AML-193 (cell line): ENCODE data around the gene ANKLE2.

Experiments
- DNase-seq, 2 experiments: peaks; one replicate each; lab custom pipeline; 2025; lab: John Stamatoyannopoulos, UW

Gene ANKLE2

DNA sequence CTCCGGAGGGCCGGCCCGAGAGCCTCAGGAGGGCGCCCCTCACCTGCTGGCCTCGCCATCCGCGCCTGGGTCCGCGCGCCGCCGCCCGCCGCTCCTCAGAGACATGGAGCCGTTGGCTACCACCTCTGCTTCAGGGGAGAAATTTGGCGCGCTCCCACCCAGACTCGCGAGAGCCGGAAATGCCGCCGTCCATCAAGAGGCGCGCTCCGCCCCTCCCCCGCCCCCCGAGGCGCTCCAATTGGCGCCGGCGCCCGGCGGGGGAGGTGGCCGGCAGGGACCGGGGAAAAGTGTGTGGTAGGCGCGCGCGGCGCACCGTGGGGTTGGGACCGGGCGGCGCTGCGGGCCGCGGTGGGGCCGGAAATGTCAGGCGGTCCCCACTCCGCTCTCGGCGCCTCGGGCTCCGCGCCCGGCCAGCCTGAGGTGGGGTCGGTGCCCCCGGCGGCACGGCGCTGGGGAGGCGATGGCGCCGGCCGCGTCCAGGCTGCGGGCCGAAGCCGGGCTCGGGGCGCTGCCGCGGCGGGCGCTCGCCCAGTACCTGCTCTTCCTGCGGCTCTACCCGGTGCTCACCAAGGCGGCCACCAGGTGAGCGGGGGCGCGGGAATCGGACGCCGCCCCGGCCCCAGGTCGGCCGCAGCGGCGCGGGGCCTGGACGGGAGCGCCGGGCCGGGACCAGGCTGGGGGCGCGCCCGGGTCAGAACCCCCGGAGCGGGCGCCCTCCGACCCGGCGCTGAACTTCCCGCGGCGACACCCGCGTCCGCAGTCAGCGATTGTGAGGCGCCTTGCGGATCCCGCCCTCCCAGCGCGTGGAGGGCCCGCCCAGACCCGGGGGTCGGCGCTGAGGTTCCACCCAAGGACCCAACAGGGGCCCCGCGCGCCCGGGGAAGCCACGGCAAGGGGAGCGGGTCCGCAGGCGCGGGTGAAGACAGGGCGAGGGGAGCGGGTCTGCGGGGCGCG lies 74.1 kb downstream of the ANKLE2 start, which contains the start of the genes POLE and PXMP2:
Gene POLE (minus strand): TSS at position 132 of the 954 bp plus-strand sequence. CDS start 27 bp downstream, at position 105.
Gene PXMP2 (plus strand): TSS at position 377 of the 954 bp plus-strand sequence. CDS start 84 bp downstream, at position 461.
- peak; percentile 90 to 91 for DNase-seq

DNA sequence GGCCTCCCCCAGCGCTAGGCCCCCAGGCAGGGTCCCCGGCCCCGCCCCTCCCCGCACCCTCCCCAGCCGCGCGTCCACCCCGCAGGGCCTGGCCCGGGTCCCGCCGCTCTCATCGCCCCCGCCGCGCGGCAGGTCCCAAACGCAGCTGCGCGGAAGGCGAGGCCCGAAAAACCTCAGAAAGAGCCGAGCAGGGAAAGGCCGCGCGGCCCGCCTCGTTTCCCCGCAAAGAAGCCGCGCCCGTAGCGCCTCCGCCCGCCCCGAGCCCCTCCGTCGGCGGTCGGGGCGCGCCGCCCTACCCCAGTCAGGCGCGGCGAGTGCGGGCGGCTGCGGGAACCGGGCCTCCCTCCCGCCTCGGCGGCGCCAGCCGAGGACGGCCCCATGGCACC lies 74.8 kb downstream of the ANKLE2 start:
- no peak for DNase-seq

GRCh38 chr12:132685400-132685799 lies 76.2 kb downstream of the ANKLE2 start:
- no peak for DNase-seq

- no peak for DNase-seq
These were observed 84.1 kb downstream of the ANKLE2 start for GRCh38 chr12:132677492-132677891.

GRCh38 chr12:132675757-132676432 lies 85.7 kb downstream of the ANKLE2 start:
- no peak for DNase-seq
